Measurements from ENCODE around the gene ZP3. TPM values are rescaled to one million over a fixed set of nuclear protein-coding genes. Genes with fewer than 3 reads are reported as not detected.

ZP3 gene
- total and polyA plus RNA-seq, 2 of the 13 experiments (the other 11 are each of a cell fraction or from before 2014, with no cell fraction given) = not detected

DNA sequence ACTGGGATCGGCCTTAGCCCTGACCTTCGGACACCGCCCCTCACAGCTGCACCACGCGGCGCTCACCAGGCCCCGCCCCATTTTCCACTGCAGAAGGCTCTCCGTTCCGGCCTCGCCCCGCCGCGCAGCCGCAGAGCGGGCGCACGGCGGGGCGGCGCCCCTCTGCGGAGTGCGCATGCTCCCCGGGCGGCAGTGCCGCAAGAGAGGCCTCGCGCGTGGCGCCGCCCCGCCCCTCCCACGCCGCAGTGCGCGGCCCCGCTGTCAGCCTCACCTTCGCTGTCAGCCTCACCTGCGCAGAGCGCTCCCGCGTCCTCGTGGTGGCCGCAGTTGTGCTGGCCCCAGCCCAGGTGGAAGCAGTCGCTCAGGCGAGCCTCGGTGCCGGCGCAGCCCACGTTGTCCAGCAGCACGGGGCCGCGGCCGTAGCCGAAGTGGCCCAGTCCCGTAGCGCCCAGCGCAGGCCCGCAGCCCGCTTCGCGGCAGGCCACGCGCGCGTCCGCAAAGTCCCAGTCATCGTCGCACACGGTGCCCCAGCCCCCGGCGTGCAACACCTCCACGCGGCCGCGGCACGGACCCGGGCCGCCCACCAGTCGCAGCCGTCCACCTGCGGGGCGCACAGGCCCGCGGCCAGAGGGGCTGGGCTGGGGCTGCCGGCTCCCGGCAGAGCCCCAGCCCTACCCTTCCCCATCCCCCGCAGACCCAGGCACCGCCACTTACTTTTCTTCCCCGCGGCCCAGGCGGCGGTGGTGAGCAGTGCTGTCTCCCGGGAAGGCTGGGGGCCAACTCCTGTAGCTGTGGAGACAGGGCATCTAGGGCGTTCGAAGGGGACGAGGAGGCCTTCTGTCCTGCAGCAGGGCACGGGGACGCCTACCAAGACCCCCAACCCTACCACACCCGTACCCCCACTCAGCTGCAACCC lies 31.4 kb upstream of the ZP3 start (continued):
- TF ChIP-seq, protein P1, sequence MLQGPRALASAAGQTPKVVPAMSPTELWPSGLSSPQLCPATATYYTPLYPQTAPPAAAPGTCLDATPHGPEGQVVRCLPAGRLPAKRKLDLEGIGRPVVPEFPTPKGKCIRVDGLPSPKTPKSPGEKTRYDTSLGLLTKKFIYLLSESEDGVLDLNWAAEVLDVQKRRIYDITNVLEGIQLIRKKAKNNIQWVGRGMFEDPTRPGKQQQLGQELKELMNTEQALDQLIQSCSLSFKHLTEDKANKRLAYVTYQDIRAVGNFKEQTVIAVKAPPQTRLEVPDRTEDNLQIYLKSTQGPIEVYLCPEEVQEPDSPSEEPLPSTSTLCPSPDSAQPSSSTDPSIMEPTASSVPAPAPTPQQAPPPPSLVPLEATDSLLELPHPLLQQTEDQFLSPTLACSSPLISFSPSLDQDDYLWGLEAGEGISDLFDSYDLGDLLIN (CRISPR knock-in tag; IDR thresholded peaks at IDR 0.05; ENCODE audit: borderline replicate concordance) = peak; percentile 87; the same call in 1 of the 2 replicates
- no peak for TF ChIP-seq CEBPG (CRISPR knock-in tag; IDR thresholded peaks at IDR 0.05)
- 0 out of 2 replicates have a peak, but pooled peaks have one; percentile 89 for TF ChIP-seq ZNF556 (CRISPR knock-in tag; IDR thresholded peaks at IDR 0.05; ENCODE audit: borderline replicate concordance)
- TF ChIP-seq, protein P2, sequence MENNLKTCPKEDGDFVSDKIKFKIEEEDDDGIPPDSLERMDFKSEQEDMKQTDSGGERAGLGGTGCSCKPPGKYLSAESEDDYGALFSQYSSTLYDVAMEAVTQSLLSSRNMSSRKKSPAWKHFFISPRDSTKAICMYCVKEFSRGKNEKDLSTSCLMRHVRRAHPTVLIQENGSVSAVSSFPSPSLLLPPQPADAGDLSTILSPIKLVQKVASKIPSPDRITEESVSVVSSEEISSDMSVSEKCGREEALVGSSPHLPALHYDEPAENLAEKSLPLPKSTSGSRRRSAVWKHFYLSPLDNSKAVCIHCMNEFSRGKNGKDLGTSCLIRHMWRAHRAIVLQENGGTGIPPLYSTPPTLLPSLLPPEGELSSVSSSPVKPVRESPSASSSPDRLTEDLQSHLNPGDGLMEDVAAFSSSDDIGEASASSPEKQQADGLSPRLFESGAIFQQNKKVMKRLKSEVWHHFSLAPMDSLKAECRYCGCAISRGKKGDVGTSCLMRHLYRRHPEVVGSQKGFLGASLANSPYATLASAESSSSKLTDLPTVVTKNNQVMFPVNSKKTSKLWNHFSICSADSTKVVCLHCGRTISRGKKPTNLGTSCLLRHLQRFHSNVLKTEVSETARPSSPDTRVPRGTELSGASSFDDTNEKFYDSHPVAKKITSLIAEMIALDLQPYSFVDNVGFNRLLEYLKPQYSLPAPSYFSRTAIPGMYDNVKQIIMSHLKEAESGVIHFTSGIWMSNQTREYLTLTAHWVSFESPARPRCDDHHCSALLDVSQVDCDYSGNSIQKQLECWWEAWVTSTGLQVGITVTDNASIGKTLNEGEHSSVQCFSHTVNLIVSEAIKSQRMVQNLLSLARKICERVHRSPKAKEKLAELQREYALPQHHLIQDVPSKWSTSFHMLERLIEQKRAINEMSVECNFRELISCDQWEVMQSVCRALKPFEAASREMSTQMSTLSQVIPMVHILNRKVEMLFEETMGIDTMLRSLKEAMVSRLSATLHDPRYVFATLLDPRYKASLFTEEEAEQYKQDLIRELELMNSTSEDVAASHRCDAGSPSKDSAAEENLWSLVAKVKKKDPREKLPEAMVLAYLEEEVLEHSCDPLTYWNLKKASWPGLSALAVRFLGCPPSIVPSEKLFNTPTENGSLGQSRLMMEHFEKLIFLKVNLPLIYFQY (CRISPR knock-in tag; IDR thresholded peaks at IDR 0.05; ENCODE audit: borderline replicate concordance) = peak; percentile 62; the same call in 1 of the 2 replicates
- peak; percentile 94; the same call in 1 of the 2 replicates for TF ChIP-seq ZNF138 (CRISPR knock-in tag; IDR thresholded peaks at IDR 0.05; ENCODE audit: low read depth)
- TF ChIP-seq MBD4 (IDR thresholded peaks at IDR 0.05; ENCODE audit: borderline replicate concordance, low read length) = no peak
- no peak; the same call in 1 of the 2 replicates for TF ChIP-seq SPEN (CRISPR knock-in tag; IDR thresholded peaks at IDR 0.05; ENCODE audit: low read depth)
- TF ChIP-seq TAF15 (IDR thresholded peaks at IDR 0.05; ENCODE audit: low read depth, low read length, poor library complexity, severe bottlenecking) = no peak
- TF ChIP-seq, protein P3, sequence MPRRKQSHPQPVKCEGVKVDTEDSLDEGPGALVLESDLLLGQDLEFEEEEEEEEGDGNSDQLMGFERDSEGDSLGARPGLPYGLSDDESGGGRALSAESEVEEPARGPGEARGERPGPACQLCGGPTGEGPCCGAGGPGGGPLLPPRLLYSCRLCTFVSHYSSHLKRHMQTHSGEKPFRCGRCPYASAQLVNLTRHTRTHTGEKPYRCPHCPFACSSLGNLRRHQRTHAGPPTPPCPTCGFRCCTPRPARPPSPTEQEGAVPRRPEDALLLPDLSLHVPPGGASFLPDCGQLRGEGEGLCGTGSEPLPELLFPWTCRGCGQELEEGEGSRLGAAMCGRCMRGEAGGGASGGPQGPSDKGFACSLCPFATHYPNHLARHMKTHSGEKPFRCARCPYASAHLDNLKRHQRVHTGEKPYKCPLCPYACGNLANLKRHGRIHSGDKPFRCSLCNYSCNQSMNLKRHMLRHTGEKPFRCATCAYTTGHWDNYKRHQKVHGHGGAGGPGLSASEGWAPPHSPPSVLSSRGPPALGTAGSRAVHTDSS (CRISPR knock-in tag; conservative IDR thresholded peaks at IDR 0.05) = 0 out of 2 replicates have a peak, but pooled peaks have one; percentile 19
- TF ChIP-seq ZNF724P (CRISPR knock-in tag; IDR thresholded peaks at IDR 0.05; ENCODE audit: borderline replicate concordance) = peak; percentile 99
- no peak for TF ChIP-seq ZNF260 (CRISPR knock-in tag; IDR thresholded peaks at IDR 0.05; ENCODE audit: borderline replicate concordance, low read depth)
- TF ChIP-seq, protein P4, sequence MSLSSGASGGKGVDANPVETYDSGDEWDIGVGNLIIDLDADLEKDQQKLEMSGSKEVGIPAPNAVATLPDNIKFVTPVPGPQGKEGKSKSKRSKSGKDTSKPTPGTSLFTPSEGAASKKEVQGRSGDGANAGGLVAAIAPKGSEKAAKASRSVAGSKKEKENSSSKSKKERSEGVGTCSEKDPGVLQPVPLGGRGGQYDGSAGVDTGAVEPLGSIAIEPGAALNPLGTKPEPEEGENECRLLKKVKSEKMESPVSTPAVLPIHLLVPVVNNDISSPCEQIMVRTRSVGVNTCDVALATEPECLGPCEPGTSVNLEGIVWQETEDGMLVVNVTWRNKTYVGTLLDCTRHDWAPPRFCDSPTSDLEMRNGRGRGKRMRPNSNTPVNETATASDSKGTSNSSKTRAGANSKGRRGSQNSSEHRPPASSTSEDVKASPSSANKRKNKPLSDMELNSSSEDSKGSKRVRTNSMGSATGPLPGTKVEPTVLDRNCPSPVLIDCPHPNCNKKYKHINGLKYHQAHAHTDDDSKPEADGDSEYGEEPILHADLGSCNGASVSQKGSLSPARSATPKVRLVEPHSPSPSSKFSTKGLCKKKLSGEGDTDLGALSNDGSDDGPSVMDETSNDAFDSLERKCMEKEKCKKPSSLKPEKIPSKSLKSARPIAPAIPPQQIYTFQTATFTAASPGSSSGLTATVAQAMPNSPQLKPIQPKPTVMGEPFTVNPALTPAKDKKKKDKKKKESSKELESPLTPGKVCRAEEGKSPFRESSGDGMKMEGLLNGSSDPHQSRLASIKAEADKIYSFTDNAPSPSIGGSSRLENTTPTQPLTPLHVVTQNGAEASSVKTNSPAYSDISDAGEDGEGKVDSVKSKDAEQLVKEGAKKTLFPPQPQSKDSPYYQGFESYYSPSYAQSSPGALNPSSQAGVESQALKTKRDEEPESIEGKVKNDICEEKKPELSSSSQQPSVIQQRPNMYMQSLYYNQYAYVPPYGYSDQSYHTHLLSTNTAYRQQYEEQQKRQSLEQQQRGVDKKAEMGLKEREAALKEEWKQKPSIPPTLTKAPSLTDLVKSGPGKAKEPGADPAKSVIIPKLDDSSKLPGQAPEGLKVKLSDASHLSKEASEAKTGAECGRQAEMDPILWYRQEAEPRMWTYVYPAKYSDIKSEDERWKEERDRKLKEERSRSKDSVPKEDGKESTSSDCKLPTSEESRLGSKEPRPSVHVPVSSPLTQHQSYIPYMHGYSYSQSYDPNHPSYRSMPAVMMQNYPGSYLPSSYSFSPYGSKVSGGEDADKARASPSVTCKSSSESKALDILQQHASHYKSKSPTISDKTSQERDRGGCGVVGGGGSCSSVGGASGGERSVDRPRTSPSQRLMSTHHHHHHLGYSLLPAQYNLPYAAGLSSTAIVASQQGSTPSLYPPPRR (CRISPR knock-in tag; IDR thresholded peaks at IDR 0.05; ENCODE audit: borderline replicate concordance) = no peak
